Liver (tissue), 3 donors: Measurements from ENCODE around the gene SCN10A.

Experiments
- ATF3 ChIP-seq: IDR thresholded peaks from 2 replicates; pipeline ENCODE4 v1.6.1; 2016; ENCODE audit warnings: antibody characterized with exemption
- CTCF ChIP-seq: fragments of 150-350 bp; IDR thresholded peaks from 2 replicates; pipeline ENCODE4 v1.5.1; 2017; ENCODE audit warnings: improper control_type of control experiment, low read depth, low read length; ENCODE audit not compliant: missing input control
- FOXA1 ChIP-seq: IDR thresholded peaks from 2 replicates; pipeline ENCODE4 v1.6.1; 2016; ENCODE audit warnings: antibody characterized with exemption
- HNF4A ChIP-seq, 2 donors: conservative IDR thresholded peaks; 2 replicates each; pipeline ENCODE4 v1.6.1; 2016; ENCODE audit warnings: antibody characterized with exemption in 2 of 2, mild to moderate bottlenecking in 2 of 2
- JUND ChIP-seq, 2 donors: IDR thresholded peaks; 2 replicates each; pipeline ENCODE4 v1.6.1; 2016; ENCODE audit warnings: antibody characterized with exemption in 2 of 2
- RAD21 ChIP-seq, 2 donors: IDR thresholded peaks; 2 replicates each; pipeline ENCODE4 v1.6.1; 2016; ENCODE audit warnings: antibody characterized with exemption in 2 of 2, mild to moderate bottlenecking in 2 of 2
- REST ChIP-seq: IDR thresholded peaks from 2 replicates; pipeline ENCODE4 v1.6.1; 2016; ENCODE audit warnings: antibody characterized with exemption, mild to moderate bottlenecking
- SP1 ChIP-seq: IDR thresholded peaks from 2 replicates; pipeline ENCODE4 v1.6.1; 2018; ENCODE audit warnings: antibody characterized with exemption, mild to moderate bottlenecking
- TAF1 ChIP-seq: conservative IDR thresholded peaks from 2 replicates; pipeline ENCODE4 v1.6.1; 2016; ENCODE audit warnings: antibody characterized with exemption, mild to moderate bottlenecking
- YY1 ChIP-seq: IDR thresholded peaks from 2 replicates; pipeline ENCODE4 v1.6.1; 2016; ENCODE audit warnings: antibody characterized with exemption, mild to moderate bottlenecking
- donor health status: healthy.
- donor health status: healthy.

- TF ChIP-seq FOXA1 (no peak), HNF4A (conservative IDR thresholded peaks at IDR 0.05) (no peak), CTCF (no peak), RAD21 (IDR thresholded peaks at IDR 0.05) (no peak), REST (no peak), ATF3 (no peak), TAF1 (no peak), JUND (IDR thresholded peaks at IDR 0.05) (no peak), SP1 (no peak), YY1 (no peak)
Observed at GRCh38 chr3:38711321-38711720, 104.7 kb downstream of the SCN10A start.
